Caco-2 (cell line): ENCODE data around the gene PARP1. TPM values are rescaled to one million over a fixed set of nuclear protein-coding genes. Genes with fewer than 3 reads are reported as not detected.
"Not testable (repeated sequence)": the region's sequence is repeated elsewhere in the genome, so short reads cannot be mapped to it uniquely, and the experiment has no call there.

Source experiments
- BruUV-seq: library from RNA; stranded (reverse); fragments of 400-500 nt; replicated peaks from 2 replicates; lab custom pipeline; 2021; lab: Mats Ljungman, UMichigan
- CTCF ChIA-PET: fragments of 300-600 bp; sonication (Branson Sonifier 250); formaldehyde crosslinking; loops from one replicate; lab custom pipeline; 2022; ENCODE audit warnings: antibody characterized with exemption; lab: Charles Lee
- POLR2A ChIA-PET: fragments of 300-600 bp; sonication (Branson Sonifier 250); formaldehyde crosslinking; loops from one replicate; lab custom pipeline; 2022; ENCODE audit warnings: antibody characterized with exemption; lab: Charles Lee
- DNase-seq, 2 experiments: peaks; one replicate each; pipeline versions ENCODE4 v3.0.0 to v3.0.0-alpha.2; 2020 to 2022
- H3K27me3 ChIP-seq: replicated peaks from 2 replicates; pipeline ENCODE4 v1.6.0; 2011; ENCODE audit warnings: low read length; ENCODE audit not compliant: control insufficient read depth, insufficient read depth
- H3K36me3 ChIP-seq: 2 replicates; pipeline ENCODE4 v1.5.1; 2011; ENCODE audit warnings: low read length; ENCODE audit not compliant: control insufficient read depth, insufficient read depth
- H3K4me1 ChIP-seq: fragments of 250-450 bp; sonication (Bioruptor Pico); 2 replicates; pipeline ENCODE4 v1.5.1; 2020; ENCODE audit warnings: mild to moderate bottlenecking
- H3K4me3 ChIP-seq: 2 replicates; pipeline ENCODE4 v1.5.1; 2011; ENCODE audit warnings: low read depth, mild to moderate bottlenecking, control low read depth, low read length
- H3K9me3 ChIP-seq: fragments of 250-450 bp; sonication (Bioruptor Pico); 2 replicates; pipeline ENCODE4 v1.5.1; 2020; ENCODE audit warnings: mild to moderate bottlenecking, moderate library complexity
- H3K27ac Mint-ChIP-seq: one replicate; pipeline ENCODE4 v1.8.0; 2022; ENCODE audit warnings: mixed read lengths; ENCODE audit not compliant: unreplicated experiment
- H3K27me3 Mint-ChIP-seq: one replicate; pipeline ENCODE4 v1.8.0; 2022; ENCODE audit warnings: mixed read lengths; ENCODE audit not compliant: insufficient read depth, unreplicated experiment
- H3K36me3 Mint-ChIP-seq: one replicate; pipeline ENCODE4 v1.8.0; 2022; ENCODE audit warnings: mild to moderate bottlenecking, mixed read lengths; ENCODE audit not compliant: insufficient read depth, unreplicated experiment
- H3K4me1 Mint-ChIP-seq: one replicate; pipeline ENCODE4 v1.8.0; 2022; ENCODE audit warnings: low read depth, mixed read lengths; ENCODE audit not compliant: unreplicated experiment
- H3K4me3 Mint-ChIP-seq: one replicate; pipeline ENCODE4 v1.8.0; 2022; ENCODE audit warnings: mild to moderate bottlenecking, moderate library complexity, mixed read lengths; ENCODE audit not compliant: unreplicated experiment
- H3K9me3 Mint-ChIP-seq: one replicate; pipeline ENCODE4 v1.8.0; 2022; ENCODE audit warnings: mixed read lengths; ENCODE audit not compliant: unreplicated experiment
- intact Hi-C: fragments of 100-400 bp; cut with micrococcal nuclease; formaldehyde crosslinking; loops from one replicate; pipeline ENCODE4 v1.10.0; 2022; ENCODE audit not compliant: unreplicated experiment
- total RNA-seq: library from RNA; stranded (reverse); gene quantifications from 2 replicates; pipeline ENCODE4 v1.2.3, GENCODE V29; 2022
- TF ChIP-seq, protein P1 (sequence below), 2 experiments: fragments of 200-600 bp in 1 of 2; IDR thresholded peaks; 1 replicate in 1 of 2; 2 replicates in 1 of 2; pipeline versions ENCODE4 v1.5.1 to v1.8.0; 2011 to 2022; ENCODE audit warnings: antibody characterized with exemption in 1 of 2, control low read depth in 1 of 2, inconsistent platforms in 1 of 2, low read depth in 1 of 2, low read length in 1 of 2, mild to moderate bottlenecking in 1 of 2, moderate library complexity in 1 of 2; ENCODE audit not compliant: insufficient read depth in 1 of 2, severe bottlenecking in 1 of 2, unreplicated experiment in 1 of 2

Gene PARP1
- total RNA-seq, 1 experiment from 2014 or later, result 136 TPM

DNA sequence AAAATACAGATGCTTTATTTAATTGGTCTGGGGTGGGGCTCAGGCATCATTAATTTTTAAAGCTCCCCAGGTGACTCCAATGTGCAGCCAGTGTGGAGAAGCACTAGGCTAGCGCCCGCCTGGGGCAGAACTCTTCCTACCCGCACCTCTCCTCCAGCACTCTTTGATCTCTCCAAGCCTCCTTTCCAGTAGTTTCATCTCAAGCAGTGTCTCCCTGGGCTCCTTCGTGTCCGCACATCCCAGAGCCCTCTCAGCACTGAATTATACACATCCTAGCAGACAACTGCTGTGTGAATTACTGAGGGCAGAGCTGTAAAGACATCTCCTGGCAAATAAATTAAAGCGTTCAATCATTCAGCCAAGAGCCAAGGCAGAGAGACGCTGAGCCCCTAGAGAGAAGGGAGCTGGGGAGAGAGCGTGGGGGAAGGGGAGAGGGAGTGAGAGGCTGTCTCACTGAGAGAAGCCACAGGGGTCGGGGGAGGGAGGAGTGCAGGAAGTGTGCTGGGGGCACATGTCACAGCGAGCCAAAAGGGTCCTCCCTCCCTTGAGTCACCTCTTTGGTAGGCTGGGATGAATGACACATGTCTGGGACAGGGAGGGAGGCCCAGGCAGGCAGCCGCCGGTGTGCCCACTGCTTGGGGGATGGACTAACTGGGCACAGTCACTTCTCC is 21.0 kb upstream of the PARP1 start:
- intact Hi-C loops, result no loop called here
- no peaks in the 10 kb centered on the region for H3K4me1 ChIP-seq
- no peak overlapping the region for H3K4me3 ChIP-seq
- TF ChIP-seq, protein P1, sequence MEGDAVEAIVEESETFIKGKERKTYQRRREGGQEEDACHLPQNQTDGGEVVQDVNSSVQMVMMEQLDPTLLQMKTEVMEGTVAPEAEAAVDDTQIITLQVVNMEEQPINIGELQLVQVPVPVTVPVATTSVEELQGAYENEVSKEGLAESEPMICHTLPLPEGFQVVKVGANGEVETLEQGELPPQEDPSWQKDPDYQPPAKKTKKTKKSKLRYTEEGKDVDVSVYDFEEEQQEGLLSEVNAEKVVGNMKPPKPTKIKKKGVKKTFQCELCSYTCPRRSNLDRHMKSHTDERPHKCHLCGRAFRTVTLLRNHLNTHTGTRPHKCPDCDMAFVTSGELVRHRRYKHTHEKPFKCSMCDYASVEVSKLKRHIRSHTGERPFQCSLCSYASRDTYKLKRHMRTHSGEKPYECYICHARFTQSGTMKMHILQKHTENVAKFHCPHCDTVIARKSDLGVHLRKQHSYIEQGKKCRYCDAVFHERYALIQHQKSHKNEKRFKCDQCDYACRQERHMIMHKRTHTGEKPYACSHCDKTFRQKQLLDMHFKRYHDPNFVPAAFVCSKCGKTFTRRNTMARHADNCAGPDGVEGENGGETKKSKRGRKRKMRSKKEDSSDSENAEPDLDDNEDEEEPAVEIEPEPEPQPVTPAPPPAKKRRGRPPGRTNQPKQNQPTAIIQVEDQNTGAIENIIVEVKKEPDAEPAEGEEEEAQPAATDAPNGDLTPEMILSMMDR (IDR thresholded peaks at IDR 0.05; ENCODE audit: insufficient read depth in 1 of 2, low read depth in 1 of 2, low read length in 1 of 2, severe bottlenecking in 1 of 2, unreplicated experiment in 1 of 2), result no peak
- ChIA-PET POLR2A (no interaction called here), CTCF (no interaction called here)
- Mint-ChIP-seq H3K4me3 (no peak overlapping the region), H3K27ac (no peak overlapping the region), H3K4me1 (no peaks in the 10 kb centered on the region), H3K9me3 (no peaks in the 10 kb centered on the region), H3K27me3 (no peaks in the 10 kb centered on the region), H3K36me3 (no peaks in the 10 kb centered on the region)
- BruUV-seq, result no TSS peak
- H3K27me3 ChIP-seq, result no peaks in the 10 kb centered on the region
- no peaks in the 10 kb centered on the region for H3K36me3 ChIP-seq
- DNase-seq, result no peak
- no peaks in the 10 kb centered on the region for H3K9me3 ChIP-seq

DNA sequence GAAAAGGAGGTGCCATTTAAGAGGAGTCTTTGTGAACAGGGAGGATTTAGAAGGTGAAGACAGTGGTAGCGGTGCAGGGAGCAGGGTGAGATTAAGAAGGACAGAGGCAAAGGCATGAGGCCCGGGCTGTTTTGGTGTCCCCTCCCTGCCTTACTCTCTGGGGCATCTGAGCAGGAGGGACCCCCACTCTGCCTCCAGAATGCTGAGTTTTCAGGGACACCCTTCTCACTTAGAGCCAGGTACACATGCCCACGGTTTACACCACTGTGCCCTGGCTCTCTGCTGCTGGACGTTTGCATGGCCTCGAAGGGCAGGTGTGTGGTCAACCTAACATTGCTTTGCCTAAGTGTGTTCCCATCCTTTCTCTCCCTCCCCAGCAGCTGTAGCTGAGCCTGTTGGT is 20.5 kb upstream of the PARP1 start:
- Mint-ChIP-seq H3K36me3 (no peaks in the 10 kb centered on the region), H3K9me3 (no peaks in the 10 kb centered on the region), H3K4me3 (no peak overlapping the region), H3K4me1 (no peaks in the 10 kb centered on the region), H3K27ac (no peak overlapping the region), H3K27me3 (no peaks in the 10 kb centered on the region)
- no peaks in the 10 kb centered on the region for H3K36me3 ChIP-seq
- ChIA-PET POLR2A (no interaction called here), CTCF (no interaction called here)
- no peaks in the 10 kb centered on the region for H3K9me3 ChIP-seq
- no peaks in the 10 kb centered on the region for H3K4me1 ChIP-seq
- intact Hi-C loops, result no loop called here
- H3K27me3 ChIP-seq, result no peaks in the 10 kb centered on the region
- H3K4me3 ChIP-seq, result no peak overlapping the region
- DNase-seq, result no peak
- BruUV-seq, result no TSS peak
- TF ChIP-seq, protein P1 (IDR thresholded peaks at IDR 0.05; ENCODE audit: insufficient read depth in 1 of 2, low read depth in 1 of 2, low read length in 1 of 2, severe bottlenecking in 1 of 2, unreplicated experiment in 1 of 2), result no peak

DNA sequence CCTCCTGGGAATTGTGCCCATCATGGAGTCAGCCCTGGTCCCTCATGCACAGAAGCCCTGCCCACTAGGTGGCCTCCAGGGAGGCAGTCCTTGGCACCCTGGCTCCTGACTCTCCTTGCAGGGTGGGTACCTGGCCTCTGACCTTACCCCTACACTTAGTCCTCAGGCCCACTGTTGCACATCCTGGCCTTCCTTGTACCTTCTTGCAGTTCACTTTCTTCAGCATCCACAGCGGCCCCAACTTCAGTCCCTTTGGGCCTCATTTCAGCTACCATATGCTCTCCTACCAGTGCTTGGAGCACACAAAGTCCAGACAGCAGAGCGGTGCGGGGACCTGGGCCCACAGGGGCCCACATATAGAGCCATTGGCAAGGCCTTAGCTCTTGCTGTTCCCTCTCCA is 19.2 kb upstream of the PARP1 start:
- no peak overlapping the region for H3K27ac Mint-ChIP-seq
- no peaks in the 10 kb centered on the region for H3K36me3 Mint-ChIP-seq
- no peaks in the 10 kb centered on the region for H3K9me3 Mint-ChIP-seq
- intact Hi-C loops, result no loop called here
- H3K4me1 ChIP-seq, result no peaks in the 10 kb centered on the region
- H3K27me3 Mint-ChIP-seq, result no peaks in the 10 kb centered on the region
- no peaks in the 10 kb centered on the region for H3K9me3 ChIP-seq
- no peaks in the 10 kb centered on the region for H3K36me3 ChIP-seq
- no TSS peak for BruUV-seq
- TF ChIP-seq, protein P1 (IDR thresholded peaks at IDR 0.05; ENCODE audit: insufficient read depth in 1 of 2, low read depth in 1 of 2, low read length in 1 of 2, severe bottlenecking in 1 of 2, unreplicated experiment in 1 of 2), result no peak
- H3K4me1 Mint-ChIP-seq, result no peaks in the 10 kb centered on the region
- H3K4me3 ChIP-seq, result no peak overlapping the region
- ChIA-PET CTCF (interaction anchor here (0.5 kb wide), 1 partner anchor 189 kb away, joined by 3 read pairs; no protein-coding TSS in a partner anchor), POLR2A (no interaction called here)
- no peaks in the 10 kb centered on the region for H3K27me3 ChIP-seq
- DNase-seq, result no peak
- no peak overlapping the region for H3K4me3 Mint-ChIP-seq

DNA sequence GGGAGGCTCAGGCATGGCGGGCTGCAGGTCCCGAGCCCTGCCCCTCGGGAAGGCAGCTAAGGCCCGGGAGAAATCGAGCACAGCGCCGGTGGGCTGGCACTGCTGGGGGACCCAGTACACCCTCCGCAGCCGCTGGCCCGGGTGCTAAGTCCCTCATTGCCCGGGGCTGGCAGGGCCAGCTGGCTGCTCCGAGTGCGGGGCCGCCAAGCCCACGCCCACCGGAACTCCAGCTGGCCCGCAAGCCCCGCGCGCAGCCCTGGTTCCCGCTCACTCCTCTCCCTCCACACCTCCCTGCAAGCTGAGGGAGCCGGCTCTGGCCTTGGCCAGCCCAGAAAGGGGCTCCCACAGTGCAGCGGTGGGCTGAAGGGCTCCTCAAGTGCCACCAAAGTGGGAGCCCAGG is 18.5 kb upstream of the PARP1 start:
- H3K27ac Mint-ChIP-seq, H3K9me3 Mint-ChIP-seq, H3K36me3 Mint-ChIP-seq, intact Hi-C loops, H3K4me3 Mint-ChIP-seq, H3K4me1 Mint-ChIP-seq, BruUV-seq, H3K9me3 ChIP-seq, H3K27me3 ChIP-seq, H3K4me1 ChIP-seq, H3K27me3 Mint-ChIP-seq, H3K36me3 ChIP-seq, DNase-seq, POLR2A ChIA-PET, H3K4me3 ChIP-seq: not testable (repeated sequence)
- CTCF ChIA-PET, result interaction anchor here (0.6 kb wide), 1 partner anchor 88 kb away, joined by 12 read pairs; no protein-coding TSS in a partner anchor
